ENCODE results near the gene EFNA5. TPM values are rescaled to one million over a fixed set of nuclear protein-coding genes. Genes with fewer than 3 reads are reported as not detected.

Gene EFNA5
- total and polyA plus RNA-seq, 2 experiments from 2014 or later = 7.5 to 10.1 TPM

DNA sequence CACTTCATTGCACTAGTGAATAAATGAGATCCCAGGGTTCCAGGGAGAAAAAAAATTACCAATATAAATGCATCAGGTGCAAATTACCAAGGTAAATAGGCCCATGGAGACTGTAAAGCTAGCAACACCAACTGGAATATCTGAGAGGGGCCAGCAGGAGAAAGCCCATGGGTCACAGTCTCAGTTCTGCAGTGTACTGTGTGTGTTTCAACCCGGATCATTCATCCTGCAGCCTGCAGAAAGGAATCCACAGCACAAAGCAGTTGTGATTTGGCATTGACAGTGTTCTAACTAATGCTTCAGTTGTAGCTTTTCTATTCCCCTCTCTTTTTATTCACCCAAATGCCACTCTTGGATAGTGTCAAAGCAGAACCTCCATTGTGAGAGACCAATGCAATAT is 171.0 kb downstream of the EFNA5 start (continued):
- no peak for TF ChIP-seq STAT1 (IDR thresholded peaks at IDR 0.05; ENCODE audit: unreplicated experiment)
- TF ChIP-seq, protein P1, sequence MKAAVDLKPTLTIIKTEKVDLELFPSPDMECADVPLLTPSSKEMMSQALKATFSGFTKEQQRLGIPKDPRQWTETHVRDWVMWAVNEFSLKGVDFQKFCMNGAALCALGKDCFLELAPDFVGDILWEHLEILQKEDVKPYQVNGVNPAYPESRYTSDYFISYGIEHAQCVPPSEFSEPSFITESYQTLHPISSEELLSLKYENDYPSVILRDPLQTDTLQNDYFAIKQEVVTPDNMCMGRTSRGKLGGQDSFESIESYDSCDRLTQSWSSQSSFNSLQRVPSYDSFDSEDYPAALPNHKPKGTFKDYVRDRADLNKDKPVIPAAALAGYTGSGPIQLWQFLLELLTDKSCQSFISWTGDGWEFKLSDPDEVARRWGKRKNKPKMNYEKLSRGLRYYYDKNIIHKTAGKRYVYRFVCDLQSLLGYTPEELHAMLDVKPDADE (IDR thresholded peaks at IDR 0.05) = no peak
- TF ChIP-seq ZNF331 (CRISPR knock-in tag; IDR thresholded peaks at IDR 0.05; ENCODE audit: low read depth) = no peak
- no peak for TF ChIP-seq EZH2 (IDR thresholded peaks at IDR 0.05; ENCODE audit: low read depth, unreplicated experiment)
- TF ChIP-seq NANOG (IDR thresholded peaks at IDR 0.05; ENCODE audit: borderline replicate concordance) = no peak
- no peak for TF ChIP-seq POLR2AphosphoS5 (IDR thresholded peaks at IDR 0.05; ENCODE audit: low read depth)
- no peak for TF ChIP-seq JUNB (IDR thresholded peaks at IDR 0.05; ENCODE audit: unreplicated experiment)

DNA sequence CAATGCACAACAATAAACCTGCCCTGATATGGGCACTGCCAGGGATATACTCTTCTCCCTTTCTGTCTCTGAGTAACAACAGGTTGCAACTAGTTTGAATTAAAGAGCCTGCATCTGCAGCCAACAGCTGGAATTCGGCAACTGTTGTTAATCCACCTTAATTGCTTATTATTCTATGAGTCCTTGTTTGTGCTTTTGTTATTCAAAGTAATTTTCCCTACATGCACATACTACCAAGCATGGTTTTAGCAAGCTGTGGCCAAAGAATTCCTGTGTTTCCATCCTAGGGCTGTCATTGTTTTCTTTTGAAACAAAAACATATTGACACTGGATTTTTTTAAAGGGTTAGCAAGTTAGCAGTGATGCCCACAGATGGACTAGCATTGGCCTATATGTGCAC is 171.5 kb downstream of the EFNA5 start:
- Mint-ChIP-seq H3K27ac (peak overlapping the region; percentile 84; the same call in 1 of the 2 replicates), H3K27me3 (ENCODE audit: insufficient read depth, low read depth, poor library complexity) (no peaks in the 10 kb centered on the region), H3K9me3 (no peaks in the 10 kb centered on the region), H3K36me3 (ENCODE audit: low read depth) (no peaks in the 10 kb centered on the region), H3K4me3 (peak overlapping the region; percentile 41; the same call in 1 of the 3 replicates), H3K4me1 (peaks cover 59% of the 10 kb centered on the region)
- DNase-seq (ENCODE audit: low spot score) (peak; percentile 39), ATAC-seq (peak; percentile 47)
- H3K4me2 ChIP-seq = peak overlapping the region; percentile 0; the same call in 1 of the 2 replicates
- H3F3A ChIP-seq (replicated peaks; ENCODE audit: low read depth) = no peaks in the 10 kb centered on the region
- H2AFZ ChIP-seq = no peak overlapping the region
- no peaks in the 10 kb centered on the region for H3K36me3 ChIP-seq (ENCODE audit: insufficient read depth)
- peaks cover 58% of the 10 kb centered on the region for H3K4me1 ChIP-seq (ENCODE audit: insufficient read depth)
- no peak overlapping the region for H3K4me3 ChIP-seq
- H3K79me2 ChIP-seq (replicated peaks; ENCODE audit: insufficient read depth) = no peaks in the 10 kb centered on the region; the same call in 1 of the 2 replicates
- no peak for TF ChIP-seq ZNF331 (CRISPR knock-in tag; IDR thresholded peaks at IDR 0.05; ENCODE audit: low read depth)
- peak; percentile 58; the same call in 1 of the 2 replicates for TF ChIP-seq NANOG (IDR thresholded peaks at IDR 0.05; ENCODE audit: borderline replicate concordance)
- TF ChIP-seq, protein P2, sequence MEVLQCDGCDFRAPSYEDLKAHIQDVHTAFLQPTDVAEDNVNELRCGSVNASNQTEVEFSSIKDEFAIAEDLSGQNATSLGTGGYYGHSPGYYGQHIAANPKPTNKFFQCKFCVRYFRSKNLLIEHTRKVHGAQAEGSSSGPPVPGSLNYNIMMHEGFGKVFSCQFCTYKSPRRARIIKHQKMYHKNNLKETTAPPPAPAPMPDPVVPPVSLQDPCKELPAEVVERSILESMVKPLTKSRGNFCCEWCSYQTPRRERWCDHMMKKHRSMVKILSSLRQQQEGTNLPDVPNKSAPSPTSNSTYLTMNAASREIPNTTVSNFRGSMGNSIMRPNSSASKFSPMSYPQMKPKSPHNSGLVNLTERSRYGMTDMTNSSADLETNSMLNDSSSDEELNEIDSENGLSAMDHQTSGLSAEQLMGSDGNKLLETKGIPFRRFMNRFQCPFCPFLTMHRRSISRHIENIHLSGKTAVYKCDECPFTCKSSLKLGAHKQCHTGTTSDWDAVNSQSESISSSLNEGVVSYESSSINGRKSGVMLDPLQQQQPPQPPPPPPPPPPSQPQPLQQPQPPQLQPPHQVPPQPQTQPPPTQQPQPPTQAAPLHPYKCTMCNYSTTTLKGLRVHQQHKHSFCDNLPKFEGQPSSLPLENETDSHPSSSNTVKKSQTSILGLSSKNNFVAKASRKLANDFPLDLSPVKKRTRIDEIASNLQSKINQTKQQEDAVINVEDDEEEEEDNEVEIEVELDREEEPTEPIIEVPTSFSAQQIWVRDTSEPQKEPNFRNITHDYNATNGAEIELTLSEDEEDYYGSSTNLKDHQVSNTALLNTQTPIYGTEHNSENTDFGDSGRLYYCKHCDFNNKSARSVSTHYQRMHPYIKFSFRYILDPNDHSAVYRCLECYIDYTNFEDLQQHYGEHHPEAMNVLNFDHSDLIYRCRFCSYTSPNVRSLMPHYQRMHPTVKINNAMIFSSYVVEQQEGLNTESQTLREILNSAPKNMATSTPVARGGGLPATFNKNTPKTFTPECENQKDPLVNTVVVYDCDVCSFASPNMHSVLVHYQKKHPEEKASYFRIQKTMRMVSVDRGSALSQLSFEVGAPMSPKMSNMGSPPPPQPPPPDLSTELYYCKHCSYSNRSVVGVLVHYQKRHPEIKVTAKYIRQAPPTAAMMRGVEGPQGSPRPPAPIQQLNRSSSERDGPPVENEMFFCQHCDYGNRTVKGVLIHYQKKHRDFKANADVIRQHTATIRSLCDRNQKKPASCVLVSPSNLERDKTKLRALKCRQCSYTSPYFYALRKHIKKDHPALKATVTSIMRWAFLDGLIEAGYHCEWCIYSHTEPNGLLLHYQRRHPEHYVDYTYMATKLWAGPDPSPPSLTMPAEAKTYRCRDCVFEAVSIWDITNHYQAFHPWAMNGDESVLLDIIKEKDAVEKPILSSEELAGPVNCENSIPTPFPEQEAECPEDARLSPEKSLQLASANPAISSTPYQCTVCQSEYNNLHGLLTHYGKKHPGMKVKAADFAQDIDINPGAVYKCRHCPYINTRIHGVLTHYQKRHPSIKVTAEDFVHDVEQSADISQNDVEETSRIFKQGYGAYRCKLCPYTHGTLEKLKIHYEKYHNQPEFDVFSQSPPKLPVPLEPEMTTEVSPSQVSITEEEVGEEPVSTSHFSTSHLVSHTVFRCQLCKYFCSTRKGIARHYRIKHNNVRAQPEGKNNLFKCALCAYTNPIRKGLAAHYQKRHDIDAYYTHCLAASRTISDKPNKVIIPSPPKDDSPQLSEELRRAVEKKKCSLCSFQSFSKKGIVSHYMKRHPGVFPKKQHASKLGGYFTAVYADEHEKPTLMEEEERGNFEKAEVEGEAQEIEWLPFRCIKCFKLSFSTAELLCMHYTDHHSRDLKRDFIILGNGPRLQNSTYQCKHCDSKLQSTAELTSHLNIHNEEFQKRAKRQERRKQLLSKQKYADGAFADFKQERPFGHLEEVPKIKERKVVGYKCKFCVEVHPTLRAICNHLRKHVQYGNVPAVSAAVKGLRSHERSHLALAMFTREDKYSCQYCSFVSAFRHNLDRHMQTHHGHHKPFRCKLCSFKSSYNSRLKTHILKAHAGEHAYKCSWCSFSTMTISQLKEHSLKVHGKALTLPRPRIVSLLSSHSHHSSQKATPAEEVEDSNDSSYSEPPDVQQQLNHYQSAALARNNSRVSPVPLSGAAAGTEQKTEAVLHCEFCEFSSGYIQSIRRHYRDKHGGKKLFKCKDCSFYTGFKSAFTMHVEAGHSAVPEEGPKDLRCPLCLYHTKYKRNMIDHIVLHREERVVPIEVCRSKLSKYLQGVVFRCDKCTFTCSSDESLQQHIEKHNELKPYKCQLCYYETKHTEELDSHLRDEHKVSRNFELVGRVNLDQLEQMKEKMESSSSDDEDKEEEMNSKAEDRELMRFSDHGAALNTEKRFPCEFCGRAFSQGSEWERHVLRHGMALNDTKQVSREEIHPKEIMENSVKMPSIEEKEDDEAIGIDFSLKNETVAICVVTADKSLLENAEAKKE (CRISPR knock-in tag; IDR thresholded peaks at IDR 0.05) = no peak
- peak overlapping the region; percentile 20; the same call in 1 of the 2 replicates for H3K27ac ChIP-seq (ENCODE audit: low read depth)
- H4K20me1 ChIP-seq (replicated peaks; ENCODE audit: insufficient read depth) = no peaks in the 10 kb centered on the region
- no peaks in the 10 kb centered on the region for H3K27me3 ChIP-seq (ENCODE audit: insufficient read depth)
- H3K9me2 ChIP-seq (ENCODE audit: insufficient read depth) = no peaks in the 10 kb centered on the region
